ENCODE results near the gene OBSCN. TPM values are rescaled to one million over a fixed set of nuclear protein-coding genes. Genes with fewer than 3 reads are reported as not detected.

OBSCN gene
- total RNA-seq, 1 experiment from 2014 or later, result 33.3 TPM

GRCh38 chr1:228161362-228161761, 46.5 kb upstream of the OBSCN start:
- H3K4me3 Mint-ChIP-seq, result no peak overlapping the region
- no peak overlapping the region for H2BK15ac ChIP-seq (ENCODE audit: low read depth, low read length)
- no peak overlapping the region for H4K8ac ChIP-seq (replicated peaks; ENCODE audit: insufficient read length, low read depth, low read length)
- no peaks in the 10 kb centered on the region; the same call in 1 of the 2 replicates for H3K4me1 ChIP-seq (ENCODE audit: insufficient read depth, low read length)
- H3K36me3 Mint-ChIP-seq (ENCODE audit: insufficient read depth in 1 of 3, low read depth in 3 of 3), result peaks cover 0 to 3% (median 2%) of the 10 kb centered on the region in 3 experiments; a peak in 2 of 7 replicates
- H2BK120ac ChIP-seq (ENCODE audit: low read depth, low read length, poor library complexity, severe bottlenecking), result no peak overlapping the region
- no peak overlapping the region for H3K14ac ChIP-seq (ENCODE audit: insufficient read depth, low read length)
- no peak overlapping the region for H4K5ac ChIP-seq (ENCODE audit: insufficient read length, low read depth, low read length)
- no peaks in the 10 kb centered on the region for H3K79me2 ChIP-seq (ENCODE audit: insufficient read depth, low read length)
- no peak for TF ChIP-seq CTCF (conservative IDR thresholded peaks at IDR 0.05)
- peaks cover 11% of the 10 kb centered on the region for H3K27me3 Mint-ChIP-seq (ENCODE audit: low read depth)
- no peak overlapping the region for H3K4me2 ChIP-seq (ENCODE audit: insufficient read depth, insufficient read length, low read length)
- peaks cover 9 to 25% of the 10 kb centered on the region in 2 experiments; a peak in 3 of 4 replicates for H3K4me1 Mint-ChIP-seq
- no peaks in the 10 kb centered on the region for H3K27me3 ChIP-seq (ENCODE audit: insufficient read depth, low read length)
- H3K9me3 ChIP-seq (ENCODE audit: control insufficient read depth, low read depth, low read length), result no peaks in the 10 kb centered on the region
- H3K56ac ChIP-seq (ENCODE audit: insufficient read length, low read depth, low read length), result no peak overlapping the region
- H3K18ac ChIP-seq (ENCODE audit: insufficient read length, low read depth, low read length), result no peak overlapping the region
- H3K23ac ChIP-seq (ENCODE audit: insufficient read length, low read depth, low read length), result no peak overlapping the region
- H2AFZ ChIP-seq (ENCODE audit: low read length), result no peak overlapping the region
- H2BK12ac ChIP-seq (ENCODE audit: insufficient read length, low read depth, low read length), result no peak overlapping the region
- no peak for DNase-seq
- no peak overlapping the region for H2BK20ac ChIP-seq (ENCODE audit: low read depth, low read length, poor library complexity, severe bottlenecking)
- no peak overlapping the region for H2BK5ac ChIP-seq (ENCODE audit: insufficient read length, low read length)
- H3K4ac ChIP-seq (ENCODE audit: low read depth, low read length), result no peak overlapping the region
- no peak overlapping the region for H3K27ac ChIP-seq (ENCODE audit: insufficient read length, low read depth, low read length)
- peaks cover 0 to 2% of the 10 kb centered on the region in 2 experiments; a peak in 1 of 5 replicates for H3K9me3 Mint-ChIP-seq
- WGBS (ENCODE audit: extremely low coverage, insufficient read length, low lambda C conversion rate), result no CpG with 5 or more reads among the region's 7 CpGs
- peak overlapping the region in 1 of 3 experiments; percentile 74; a peak in 1 of 7 replicates for H3K27ac Mint-ChIP-seq
- H2AK5ac ChIP-seq (ENCODE audit: insufficient read length, low read length), result no peak overlapping the region
- H4K91ac ChIP-seq (ENCODE audit: insufficient read length, low read depth, low read length), result no peak overlapping the region
- H3K23me2 ChIP-seq (ENCODE audit: insufficient read length, low read depth, low read length, poor library complexity, severe bottlenecking), result peaks cover 2% of the 10 kb centered on the region
- H3K79me1 ChIP-seq (ENCODE audit: insufficient read depth, low read depth, low read length, poor library complexity, severe bottlenecking), result no peaks in the 10 kb centered on the region
- H4K20me1 ChIP-seq (ENCODE audit: control insufficient read depth, insufficient read depth, insufficient read length), result no peaks in the 10 kb centered on the region
- H3K9ac ChIP-seq (ENCODE audit: extremely low read depth, insufficient read length, low read length), result no peak overlapping the region
- H3T11ph ChIP-seq (ENCODE audit: low read length), result no peak overlapping the region

Measured in H9 (cell line).